HG03457 (cell line): ENCODE data around the gene LONRF3.
"Not testable (repeated sequence)": the region's sequence is repeated elsewhere in the genome, so short reads cannot be mapped to it uniquely, and the experiment has no call there.

Source experiments
- ATAC-seq: cut with Tn5 transposase; IDR thresholded peaks from one replicate; pipeline ENCODE4 v1.9.1; 2021; ENCODE audit warnings: moderate number of reproducible peaks; ENCODE audit not compliant: unreplicated experiment

LONRF3 gene

GRCh38 chrX:119029656-119030055, 55.2 kb downstream of the LONRF3 start:
- ATAC-seq: not testable (repeated sequence)

GRCh38 chrX:119030990-119031389, 56.6 kb downstream of the LONRF3 start:
- no peak for ATAC-seq

GRCh38 chrX:119036107-119037029, 62.0 kb downstream of the LONRF3 start:
- no peak for ATAC-seq

- ATAC-seq: no peak
Measured at GRCh38 chrX:119040432-119040831, 66.0 kb downstream of the LONRF3 start.

- no peak for ATAC-seq
Measured at GRCh38 chrX:119041175-119041574, 66.8 kb downstream of the LONRF3 start.

GRCh38 chrX:119042040-119042439, 67.6 kb downstream of the LONRF3 start:
- ATAC-seq: no peak

GRCh38 chrX:119042996-119043395, 68.6 kb downstream of the LONRF3 start:
- no peak for ATAC-seq

- no peak for ATAC-seq
Measured at GRCh38 chrX:119045884-119046283, 71.5 kb downstream of the LONRF3 start.

GRCh38 chrX:119055687-119056086, 81.3 kb downstream of the LONRF3 start:
- ATAC-seq: no peak

GRCh38 chrX:119062750-119063374, 88.4 kb downstream of the LONRF3 start:
- no peak for ATAC-seq

GRCh38 chrX:119063428-119063827, 89.0 kb downstream of the LONRF3 start:
- no peak for ATAC-seq

GRCh38 chrX:119067023-119067739, 92.8 kb downstream of the LONRF3 start:
- no peak for ATAC-seq
